ENCODE measurements around the gene KRTAP19-5.

The KRTAP19-5 gene

GRCh38 chr21:30478004-30478403, 23.9 kb downstream of the KRTAP19-5 start:
- H3K9me2 ChIP-seq (replicated peaks; ENCODE audit: insufficient read depth, low read length) = no peaks in the 10 kb centered on the region
- no peaks in the 10 kb centered on the region for H3K27me3 ChIP-seq (ENCODE audit: low read length)
- H2AFZ ChIP-seq (ENCODE audit: low read depth, low read length, severe bottlenecking) = no peak overlapping the region
- H3K36me3 ChIP-seq (ENCODE audit: low read length) = no peaks in the 10 kb centered on the region
- no peaks in the 10 kb centered on the region for H3F3A ChIP-seq (ENCODE audit: insufficient read depth)
- H3K9me3 ChIP-seq (ENCODE audit: insufficient read depth, low read length) = no peaks in the 10 kb centered on the region
- no peak overlapping the region for H3K27ac ChIP-seq (ENCODE audit: low read depth, low read length)
- no peak for TF ChIP-seq CTCF (IDR thresholded peaks at IDR 0.05; ENCODE audit: insufficient read depth, low read length, poor library complexity, severe bottlenecking)
- no peak for TF ChIP-seq EZH2phosphoT487 (conservative IDR thresholded peaks at IDR 0.05; ENCODE audit: low read length)
- H3K9ac ChIP-seq (ENCODE audit: low read length) = no peak overlapping the region
- no peaks in the 10 kb centered on the region for H4K20me1 ChIP-seq (ENCODE audit: low read depth, low read length)
- H3K4me2 ChIP-seq (ENCODE audit: low read depth, low read length, poor library complexity, severe bottlenecking) = no peak overlapping the region
- H3K4me3 ChIP-seq (ENCODE audit: insufficient read depth, low read length, poor library complexity, severe bottlenecking) = no peak overlapping the region
- H3K79me2 ChIP-seq (ENCODE audit: insufficient read depth, low read length) = no peaks in the 10 kb centered on the region

GRCh38 chr21:30468900-30469714, 32.8 kb downstream of the KRTAP19-5 start:
- Histone ChIP-seq H2AFZ (ENCODE audit: low read depth, low read length, severe bottlenecking) (no peak overlapping the region), H3K27me3 (ENCODE audit: low read length) (no peaks in the 10 kb centered on the region), H3K79me2 (ENCODE audit: insufficient read depth, low read length) (no peaks in the 10 kb centered on the region), H4K20me1 (ENCODE audit: low read depth, low read length) (no peaks in the 10 kb centered on the region), H3K9ac (ENCODE audit: low read length) (no peak overlapping the region), H3K27ac (ENCODE audit: low read depth, low read length) (no peak overlapping the region), H3K36me3 (ENCODE audit: low read length) (no peaks in the 10 kb centered on the region), H3K4me2 (ENCODE audit: low read depth, low read length, poor library complexity, severe bottlenecking) (no peak overlapping the region), H3K4me3 (ENCODE audit: insufficient read depth, low read length, poor library complexity, severe bottlenecking) (no peak overlapping the region), H3K9me3 (ENCODE audit: insufficient read depth, low read length) (no peaks in the 10 kb centered on the region), H3K9me2 (replicated peaks; ENCODE audit: insufficient read depth, low read length) (no peaks in the 10 kb centered on the region), H3F3A (ENCODE audit: insufficient read depth) (no peaks in the 10 kb centered on the region)
- no peak for TF ChIP-seq CTCF (IDR thresholded peaks at IDR 0.05; ENCODE audit: insufficient read depth, low read length, poor library complexity, severe bottlenecking)
- no peak for TF ChIP-seq EZH2phosphoT487 (conservative IDR thresholded peaks at IDR 0.05; ENCODE audit: low read length)

- Histone ChIP-seq H3K27ac (ENCODE audit: low read depth, low read length) (no peak overlapping the region), H3K27me3 (ENCODE audit: low read length) (no peaks in the 10 kb centered on the region), H2AFZ (ENCODE audit: low read depth, low read length, severe bottlenecking) (no peak overlapping the region), H3K9me3 (ENCODE audit: insufficient read depth, low read length) (no peaks in the 10 kb centered on the region), H3K9me2 (replicated peaks; ENCODE audit: insufficient read depth, low read length) (no peaks in the 10 kb centered on the region), H3K9ac (ENCODE audit: low read length) (no peak overlapping the region), H3K4me3 (ENCODE audit: insufficient read depth, low read length, poor library complexity, severe bottlenecking) (no peak overlapping the region), H4K20me1 (ENCODE audit: low read depth, low read length) (no peaks in the 10 kb centered on the region), H3K4me2 (ENCODE audit: low read depth, low read length, poor library complexity, severe bottlenecking) (no peak overlapping the region), H3F3A (ENCODE audit: insufficient read depth) (no peaks in the 10 kb centered on the region), H3K79me2 (ENCODE audit: insufficient read depth, low read length) (no peaks in the 10 kb centered on the region), H3K36me3 (ENCODE audit: low read length) (no peaks in the 10 kb centered on the region)
- TF ChIP-seq EZH2phosphoT487 (conservative IDR thresholded peaks at IDR 0.05; ENCODE audit: low read length) (no peak), CTCF (IDR thresholded peaks at IDR 0.05; ENCODE audit: insufficient read depth, low read length, poor library complexity, severe bottlenecking) (peak; percentile 39)
Observed at GRCh38 chr21:30463713-30464112, 38.2 kb downstream of the KRTAP19-5 start.
